Fibroblast of mammary gland (primary cell): ENCODE measurements around the gene ADAM17.
A peak's percentile ranks its signal among the peaks of the same experiment; 100 is the strongest.
"Not testable (repeated sequence)": the region's sequence is repeated elsewhere in the genome, so short reads cannot be mapped to it uniquely, and the experiment has no call there.

Source experiments
- DNase-seq: peaks from one replicate; pipeline ENCODE4 v3.0.0-alpha.2; 2010; ENCODE audit warnings: low read depth
- H3K4me3 ChIP-seq: 2 replicates; pipeline ENCODE4 v1.5.1; 2011; ENCODE audit warnings: low read depth, mild to moderate bottlenecking, low read length, moderate library complexity; ENCODE audit not compliant: control insufficient read depth
- CTCF ChIP-seq: conservative IDR thresholded peaks from 2 replicates; pipeline ENCODE4 v1.5.1; 2011; ENCODE audit warnings: low read depth, low read length, inconsistent platforms; ENCODE audit not compliant: control insufficient read depth, insufficient read depth

Gene ADAM17

DNA sequence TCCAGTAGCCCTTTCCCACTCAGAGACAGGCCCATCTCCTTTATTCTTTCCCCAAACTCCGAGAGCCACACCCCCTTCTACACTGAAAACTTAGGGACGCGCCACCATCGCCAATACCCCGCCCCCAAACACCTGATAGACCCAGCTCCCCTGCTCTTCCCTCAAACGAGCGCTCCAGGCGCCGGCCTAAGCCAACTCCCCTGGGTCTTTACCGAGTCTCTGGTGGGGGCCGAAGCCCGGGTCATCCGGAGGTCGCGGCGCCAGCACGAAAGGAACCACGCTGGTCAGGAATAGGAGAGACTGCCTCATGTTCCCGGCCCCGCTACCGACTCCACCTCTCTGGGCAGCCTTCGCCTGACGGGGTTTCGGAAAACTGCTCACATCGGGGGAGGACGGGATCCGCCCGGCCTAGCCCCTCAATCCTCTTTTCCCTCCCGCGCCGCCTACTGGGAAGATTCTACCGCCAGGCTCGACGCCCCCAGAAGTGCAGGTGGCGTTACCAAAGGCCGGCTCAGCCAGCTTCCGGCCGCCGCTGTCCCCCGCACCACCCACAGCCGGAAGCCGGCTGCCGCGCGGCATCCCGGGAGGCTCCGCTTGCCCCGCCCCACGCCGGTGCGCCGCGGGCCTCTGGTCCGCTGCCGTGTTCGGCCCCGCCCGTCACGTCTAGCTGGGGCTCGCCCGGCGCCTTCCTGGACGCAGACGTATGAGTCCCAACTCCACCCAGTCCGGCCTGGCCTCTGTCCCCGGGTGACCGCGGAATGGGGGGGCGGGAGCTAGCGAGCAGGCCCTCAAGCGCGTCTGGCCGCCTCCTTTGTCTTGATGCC, at the start of gene ADAM17:
Gene ADAM17 (minus strand): TSS at position 534 of the 824 bp plus-strand sequence. CDS start 225 bp downstream, at position 309.
- DNase-seq = peak; percentile 93
- peak; percentile 31 for TF ChIP-seq CTCF

DNA sequence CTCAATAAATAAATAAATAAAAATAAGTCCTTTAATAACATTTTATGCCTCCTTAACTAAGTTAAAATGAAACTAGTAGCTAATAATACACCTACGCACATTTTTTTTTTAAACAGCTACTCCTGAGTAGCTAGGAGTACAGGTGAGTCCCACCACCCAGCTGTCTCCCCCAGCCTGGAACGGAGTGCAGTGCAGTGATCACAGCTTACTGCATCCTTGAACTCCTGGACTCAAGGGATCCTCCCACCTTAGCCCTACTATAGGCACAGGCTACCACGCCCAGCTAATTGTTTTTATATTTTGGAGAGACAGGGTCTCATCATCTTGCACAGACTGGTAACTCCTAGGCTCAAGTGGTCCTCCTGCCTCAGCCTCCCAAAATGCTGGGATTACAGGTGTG, 46.8 kb upstream of the ADAM17 start:
- no peak for DNase-seq
- H3K4me3 ChIP-seq = no peak overlapping the region
- TF ChIP-seq CTCF = no peak

More for the DNA sequence above, at the start of gene ADAM17:
- peak within 1 kb of the TSS; percentile 95 for H3K4me3 ChIP-seq

- no peak overlapping the region for H3K4me3 ChIP-seq
- no peak for DNase-seq
- TF ChIP-seq CTCF = no peak
Measured at GRCh38 chr2:9601397-9601796, 45.8 kb upstream of the ADAM17 start.

GRCh38 chr2:9599430-9599829, 43.8 kb upstream of the ADAM17 start:
- H3K4me3 ChIP-seq = no peak overlapping the region
- no peak for DNase-seq
- TF ChIP-seq CTCF = no peak

GRCh38 chr2:9596621-9597311, 41.1 kb upstream of the ADAM17 start:
- no peak for DNase-seq
- no peak for TF ChIP-seq CTCF
- no peak overlapping the region for H3K4me3 ChIP-seq

GRCh38 chr2:9595746-9596145, 40.1 kb upstream of the ADAM17 start:
- no peak for DNase-seq
- TF ChIP-seq CTCF = no peak
- no peak overlapping the region for H3K4me3 ChIP-seq

DNA sequence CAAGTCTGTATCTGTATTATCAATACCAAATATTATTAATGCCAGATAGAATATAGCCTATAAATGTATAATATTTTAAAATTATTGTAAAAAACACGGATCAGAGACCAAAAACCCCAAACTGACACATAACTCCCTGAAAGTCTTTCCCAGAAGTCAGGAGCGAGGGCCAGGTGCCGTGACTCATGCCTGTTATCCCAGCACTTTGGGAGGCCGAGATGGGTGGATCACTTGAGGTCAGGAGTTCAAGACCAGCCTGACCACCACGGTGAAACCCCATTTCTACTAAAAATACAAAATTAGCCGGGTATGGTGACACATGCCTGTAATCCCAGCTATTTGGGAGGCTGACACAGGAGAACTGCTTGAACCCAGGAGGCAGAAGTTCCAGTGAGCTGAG, 39.6 kb upstream of the ADAM17 start:
- peak; percentile 76 for DNase-seq
- H3K4me3 ChIP-seq = not testable (repeated sequence)
